Epidermal melanocyte (primary cell): ENCODE data around the gene CCDC43.
"Not testable (repeated sequence)": the region's sequence is repeated elsewhere in the genome, so short reads cannot be mapped to it uniquely, and the experiment has no call there.

Experiments
- DNase-seq: peaks from one replicate; pipeline ENCODE4 v3.0.0; 2011; ENCODE audit warnings: low spot score; ENCODE audit not compliant: insufficient read length

Gene CCDC43, protein sequence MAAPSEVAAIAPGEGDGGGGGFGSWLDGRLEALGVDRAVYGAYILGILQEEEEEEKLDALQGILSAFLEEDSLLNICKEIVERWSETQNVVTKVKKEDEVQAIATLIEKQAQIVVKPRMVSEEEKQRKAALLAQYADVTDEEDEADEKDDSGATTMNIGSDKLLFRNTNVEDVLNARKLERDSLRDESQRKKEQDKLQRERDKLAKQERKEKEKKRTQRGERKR

DNA sequence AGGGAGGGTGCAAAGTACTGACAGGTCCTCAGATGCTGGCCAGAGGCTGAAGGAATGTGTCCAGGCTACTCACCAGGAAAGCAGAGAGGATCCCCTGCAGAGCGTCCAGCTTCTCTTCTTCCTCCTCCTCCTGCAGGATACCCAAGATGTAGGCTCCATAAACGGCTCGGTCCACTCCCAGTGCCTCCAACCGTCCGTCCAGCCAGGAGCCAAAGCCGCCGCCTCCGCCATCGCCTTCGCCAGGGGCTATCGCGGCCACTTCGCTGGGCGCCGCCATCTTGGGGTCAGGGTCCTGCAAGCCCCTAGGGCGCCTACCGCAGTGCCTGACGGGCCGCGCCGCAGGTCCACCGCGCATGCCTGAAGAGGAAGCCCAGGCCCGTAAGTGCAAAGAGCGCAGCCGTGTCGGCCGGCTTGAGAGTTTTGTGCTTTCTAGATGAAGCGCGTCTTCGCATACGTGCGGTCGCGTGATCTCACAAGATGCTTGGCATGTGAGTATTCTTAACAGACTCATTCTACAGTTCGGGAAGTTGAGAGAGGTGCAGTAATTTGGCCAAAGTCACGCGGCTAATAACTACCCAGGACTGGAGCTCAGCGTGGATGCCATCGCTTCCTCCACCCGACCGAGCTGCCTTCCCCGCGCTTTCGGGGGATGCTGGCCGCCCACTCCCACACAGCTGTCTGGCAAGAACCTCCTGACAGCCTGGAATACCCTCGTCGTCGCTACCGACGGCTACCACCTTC lies at the start of gene CCDC43:
TSS of gene CCDC43 (minus strand) at position 300 of the 741 bp plus-strand sequence. CDS start at position 277, 23 bp downstream.
- peak; percentile 96 for DNase-seq

DNA sequence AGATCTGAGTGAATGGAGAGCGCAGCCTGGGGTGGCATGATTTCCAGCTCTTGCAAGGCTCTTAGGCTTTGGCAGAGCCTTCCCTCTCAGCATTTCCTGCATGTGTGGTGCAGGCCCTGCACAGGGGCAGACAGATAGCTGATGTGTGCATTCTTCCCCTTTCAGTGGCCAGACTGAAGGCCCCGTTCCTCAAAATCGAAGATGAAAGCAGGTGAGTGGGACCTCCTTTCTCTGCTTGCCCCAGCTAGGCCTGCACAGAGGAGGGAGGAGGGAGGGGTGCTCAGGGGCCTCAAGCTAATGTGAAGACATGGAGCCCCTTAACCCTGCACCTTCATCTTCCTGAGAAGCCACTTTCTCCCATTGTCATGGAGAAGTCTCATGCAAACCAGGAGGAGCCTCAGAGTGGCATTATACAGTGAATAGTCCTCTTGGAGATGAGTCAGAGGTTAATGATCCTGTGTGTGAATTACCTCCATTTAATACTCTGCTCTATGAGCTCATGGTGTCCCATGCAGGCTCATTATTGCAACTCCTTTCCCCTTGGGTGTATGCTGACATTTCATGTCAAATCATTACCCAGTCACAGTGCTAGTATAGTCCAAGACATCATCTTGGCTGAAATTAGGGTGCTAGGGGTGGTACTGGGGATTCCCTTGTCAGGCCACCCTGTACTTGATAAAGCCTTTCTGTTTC lies 48.8 kb upstream of the CCDC43 start:
- no peak for DNase-seq

DNA sequence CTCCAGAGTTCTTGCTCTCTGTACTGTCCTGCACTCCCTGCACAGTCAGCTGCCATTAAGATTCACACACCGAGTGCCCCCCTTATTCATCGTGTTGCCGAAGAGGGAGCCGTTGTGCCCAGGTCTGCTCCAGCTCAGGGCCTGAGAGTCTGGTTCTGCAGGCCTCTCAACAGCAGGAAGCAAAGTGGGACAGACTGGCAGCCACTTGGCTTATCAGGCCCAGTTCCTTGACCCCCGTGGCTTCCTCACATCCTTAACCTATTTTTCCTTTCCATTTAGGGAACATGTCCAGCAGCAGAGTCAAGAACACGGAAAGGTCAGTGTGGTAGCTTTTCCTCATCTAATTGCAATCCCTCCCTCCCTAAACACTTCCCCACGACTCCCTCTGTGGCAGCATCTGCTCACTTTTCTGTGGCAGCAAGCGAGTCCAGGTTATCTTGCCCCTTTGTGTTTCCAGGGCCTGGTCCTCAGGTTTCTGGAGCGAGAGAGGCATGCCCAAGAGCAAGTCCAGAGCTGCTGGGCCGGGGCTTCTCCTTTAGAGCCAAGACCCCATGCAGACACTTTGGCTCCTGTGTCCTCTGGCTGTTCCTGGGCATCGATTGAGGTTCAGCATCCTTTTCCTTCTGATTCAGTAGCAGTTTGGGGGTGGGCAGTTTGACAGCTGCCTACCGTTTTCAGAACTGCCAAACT lies 47.1 kb upstream of the CCDC43 start:
- no peak for DNase-seq

DNA sequence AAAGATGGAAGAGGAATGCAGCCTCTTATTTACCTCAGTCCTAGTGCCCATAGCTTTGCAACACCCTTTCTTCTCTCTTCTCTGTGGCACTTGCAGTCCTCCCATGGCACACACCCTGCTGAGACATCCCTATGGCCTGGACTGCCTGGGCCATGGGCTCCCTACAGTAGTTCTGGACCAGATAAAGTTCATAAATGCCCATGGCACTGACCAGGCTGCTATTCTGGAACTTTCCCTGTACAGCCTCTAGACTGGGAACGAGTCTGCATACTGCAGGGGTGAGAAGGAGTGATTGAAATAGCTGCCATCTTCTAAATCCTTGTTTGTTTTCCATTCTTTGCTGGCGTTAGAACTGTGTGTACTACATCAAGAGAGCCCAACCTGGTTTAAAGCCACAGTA lies 44.7 kb upstream of the CCDC43 start:
- no peak for DNase-seq

DNA sequence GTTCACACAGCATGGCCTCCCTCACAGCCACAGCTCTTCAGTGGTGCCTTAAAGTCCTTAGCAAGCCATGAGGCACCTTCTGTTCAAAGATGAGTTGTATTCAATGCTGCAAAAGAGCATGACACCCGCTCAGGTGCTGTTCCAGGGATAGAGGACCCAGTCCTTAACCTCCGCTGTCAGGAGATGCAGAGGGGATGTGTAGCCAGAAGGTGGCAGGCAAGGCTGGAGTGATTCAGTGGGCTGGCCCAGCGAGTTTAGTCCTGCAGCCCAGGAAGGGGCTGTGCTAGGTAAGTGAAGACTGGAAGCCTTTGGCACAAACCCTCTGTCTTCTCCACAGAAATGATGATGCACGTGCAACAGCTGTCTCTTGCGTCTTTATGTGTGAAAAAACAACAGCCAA lies 44.2 kb upstream of the CCDC43 start:
- DNase-seq, result no peak

DNA sequence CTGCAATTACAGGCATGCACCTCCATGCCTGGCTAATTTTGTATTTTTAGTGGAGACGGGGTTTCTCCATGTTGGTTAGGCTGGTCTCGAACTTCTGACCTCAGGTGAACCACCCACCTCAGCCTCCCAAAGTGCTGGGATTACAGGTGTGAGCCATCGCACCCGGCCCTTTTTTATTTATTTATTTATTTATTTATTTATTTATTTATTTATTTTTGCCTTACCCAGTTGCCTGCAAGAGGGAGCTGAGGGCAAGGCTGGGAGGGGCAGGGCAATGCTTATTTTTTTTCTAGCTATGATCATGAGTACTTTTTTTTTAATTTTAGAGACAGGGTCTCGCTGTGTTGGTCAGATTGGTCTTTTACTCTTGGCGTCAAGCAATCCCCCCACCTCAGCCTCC lies 36.5 kb upstream of the CCDC43 start:
- not testable (repeated sequence) for DNase-seq

DNA sequence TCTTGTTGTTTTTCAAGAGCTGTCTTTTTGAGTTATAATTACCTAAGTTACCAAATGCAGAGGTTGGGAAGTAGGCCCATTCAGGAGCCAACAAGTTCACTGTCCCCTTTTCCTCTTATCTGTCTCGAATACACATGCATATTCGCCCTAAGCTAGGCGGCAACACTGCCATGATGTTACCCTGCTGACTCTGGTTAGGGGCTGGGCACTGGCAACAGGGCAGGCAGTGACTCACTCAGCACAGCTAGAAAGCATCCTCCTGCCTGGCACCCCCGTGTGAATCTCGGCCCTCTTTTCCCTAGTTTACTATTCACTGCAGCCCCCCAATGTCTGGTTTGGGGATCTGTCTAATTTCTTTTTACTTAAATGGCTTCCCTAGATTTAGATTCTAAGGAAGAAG lies 32.7 kb upstream of the CCDC43 start:
- DNase-seq, result no peak

DNA sequence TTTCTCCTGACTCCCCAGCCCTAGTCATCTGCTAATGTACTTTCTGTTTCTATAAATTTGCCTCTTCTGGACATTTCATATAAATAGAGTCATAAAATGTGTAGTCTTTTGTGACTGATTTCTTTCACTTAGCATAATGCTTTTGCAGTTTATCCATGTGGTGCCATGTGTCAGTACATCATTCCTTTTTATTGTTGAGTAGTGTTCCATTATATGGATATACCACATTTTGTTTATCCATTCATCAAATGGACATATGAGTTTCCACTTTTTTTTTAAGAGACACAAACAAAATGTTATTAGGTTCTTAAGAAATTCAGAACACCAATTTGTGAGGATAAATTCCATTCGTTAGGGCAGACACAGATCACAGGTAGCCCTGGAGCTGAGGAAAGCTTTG lies 29.9 kb upstream of the CCDC43 start:
- no peak for DNase-seq

DNA sequence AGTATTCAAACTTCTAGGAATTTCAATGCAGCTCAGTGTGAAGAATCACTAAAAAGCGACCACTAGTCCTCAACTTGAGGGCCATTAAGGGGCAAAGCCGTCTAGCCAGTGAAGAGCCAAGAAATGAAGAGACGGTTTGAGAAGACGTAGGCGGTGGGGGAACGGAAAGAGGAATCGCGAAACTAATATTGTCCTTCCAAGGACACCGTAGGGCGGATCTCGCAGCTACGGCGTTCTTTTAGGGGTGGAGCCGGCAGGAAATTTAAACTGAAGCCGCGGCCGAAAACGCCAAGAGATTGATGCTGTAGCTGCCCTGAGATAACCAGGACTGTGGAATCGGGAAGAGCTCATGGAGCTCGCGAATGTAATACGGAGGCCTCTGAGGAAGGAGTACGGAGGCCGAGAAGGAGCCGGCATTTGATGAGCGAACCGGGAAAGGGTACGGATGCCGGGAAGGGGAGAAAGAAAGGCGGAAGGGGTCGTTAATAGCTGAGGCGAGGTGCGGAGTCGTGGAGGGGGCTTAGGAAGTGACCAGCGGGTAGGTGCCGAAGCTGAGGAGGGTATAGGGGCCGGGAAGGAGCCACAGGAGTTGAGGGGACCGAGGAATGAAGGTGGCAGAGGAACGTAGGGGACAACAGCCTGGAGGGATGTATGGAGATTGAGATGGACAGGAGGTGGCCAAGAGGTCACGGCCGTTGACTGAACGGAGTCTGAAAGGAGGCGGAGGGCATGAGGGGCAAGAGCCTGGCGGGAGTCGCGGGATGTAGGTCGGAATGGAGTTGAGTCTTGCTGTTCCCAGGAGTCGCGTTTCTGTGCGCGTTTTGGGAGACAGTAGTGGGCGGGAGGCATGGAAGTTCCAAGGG lies 19.1 kb upstream of the CCDC43 start, which contains the start of gene DBF4B:
TSS of gene DBF4B (plus strand) at position 265 of the 863 bp plus-strand sequence. CDS start at position 421, 156 bp downstream.
- peak; percentile 99 for DNase-seq

DNA sequence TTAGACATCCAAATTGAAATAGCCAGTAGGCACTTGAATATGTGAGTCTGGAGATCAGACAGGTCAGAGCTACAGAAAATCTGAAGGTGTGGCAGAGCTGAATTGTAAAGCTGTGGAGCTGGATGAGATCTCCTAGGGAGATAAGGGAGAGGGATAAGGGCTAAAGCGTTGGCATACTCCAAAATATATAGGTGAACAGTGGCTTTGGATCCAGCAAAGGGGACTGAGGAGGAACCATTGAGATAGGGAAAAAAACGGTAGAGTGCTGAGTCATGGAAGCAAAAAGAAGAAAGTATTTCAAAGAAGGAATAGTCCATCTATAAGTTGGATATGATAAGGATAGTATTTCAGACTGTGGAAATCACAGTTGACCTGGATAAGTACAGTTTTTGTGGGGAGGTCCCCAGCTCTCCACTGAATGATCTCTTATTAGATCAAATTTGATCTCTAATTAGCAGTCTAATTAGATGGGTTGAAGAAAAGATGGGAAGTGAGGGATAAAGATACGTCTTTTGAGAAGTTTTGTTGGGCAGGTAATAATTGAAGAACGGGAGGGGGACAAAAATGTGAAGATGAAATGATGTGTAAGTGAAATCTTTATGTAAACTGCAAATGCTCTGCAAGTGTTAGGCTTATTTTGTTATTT lies 18.3 kb upstream of the CCDC43 start:
- DNase-seq, result no peak

DNA sequence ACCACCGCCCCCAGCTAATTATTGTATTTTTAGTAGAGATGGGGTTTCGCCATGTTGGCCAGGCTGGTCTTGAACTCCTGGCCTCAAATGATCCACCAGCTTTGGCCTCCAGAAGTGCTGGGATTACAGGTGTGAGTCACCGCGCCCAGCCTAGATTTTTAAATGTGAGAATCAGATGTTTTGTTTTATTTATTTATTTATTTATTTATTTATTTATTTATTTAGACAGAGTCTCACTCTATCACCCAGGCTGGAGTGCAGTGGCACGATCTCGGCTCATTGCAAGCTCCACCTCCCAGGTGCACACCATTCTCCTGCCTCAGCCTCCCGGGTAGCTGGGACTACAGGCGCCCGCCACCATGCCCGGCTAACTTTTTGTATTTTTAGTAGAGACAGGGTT lies 10.7 kb upstream of the CCDC43 start:
- not testable (repeated sequence) for DNase-seq

DNA sequence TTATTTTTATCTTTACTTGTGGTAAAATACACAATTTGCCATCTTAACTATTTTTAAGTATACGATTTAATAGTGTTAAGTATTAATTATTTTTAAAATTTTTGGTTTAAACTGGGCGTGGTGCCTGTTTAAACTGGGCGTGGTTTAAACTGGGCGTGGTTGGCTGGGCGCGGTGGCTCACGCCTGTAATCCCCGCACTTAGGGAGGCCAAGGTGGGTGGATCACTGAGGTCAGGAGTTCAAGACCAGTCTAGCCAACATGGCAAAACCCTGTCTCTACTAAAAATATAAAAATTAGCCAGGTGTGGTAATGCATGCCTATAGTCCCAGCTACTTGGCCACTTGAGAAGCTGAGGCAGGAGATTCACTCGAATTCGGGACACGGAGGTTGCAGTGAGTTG lies 4.0 kb upstream of the CCDC43 start:
- DNase-seq, result no peak

DNA sequence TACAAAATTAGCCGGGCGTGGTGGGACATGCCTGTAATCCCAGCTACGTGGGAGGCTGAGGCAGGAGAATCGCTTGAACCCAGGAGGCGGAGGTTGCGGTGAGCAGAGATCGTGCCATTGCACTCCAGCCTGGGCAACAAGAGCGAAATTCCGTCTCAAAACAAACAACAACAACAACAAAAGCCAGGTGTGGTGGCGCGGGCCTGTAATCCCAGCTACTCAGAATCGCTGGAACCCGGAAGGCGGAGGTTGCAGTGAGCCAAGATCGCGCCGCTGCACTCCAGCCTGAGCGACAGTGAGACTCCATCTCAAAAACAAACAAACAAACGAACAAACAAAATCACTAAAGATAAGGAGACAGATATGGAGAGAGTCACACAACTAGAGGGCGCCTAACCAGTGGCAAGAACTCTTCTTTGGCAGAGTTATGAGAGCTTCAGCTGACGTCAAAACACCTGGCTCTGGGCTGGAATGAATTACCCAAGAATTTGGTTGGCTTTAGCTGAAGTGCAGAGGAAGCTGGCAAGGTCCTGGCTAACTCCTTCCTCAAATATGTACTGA lies 1.2 kb upstream of the CCDC43 start:
- DNase-seq, result not testable (repeated sequence)

DNA sequence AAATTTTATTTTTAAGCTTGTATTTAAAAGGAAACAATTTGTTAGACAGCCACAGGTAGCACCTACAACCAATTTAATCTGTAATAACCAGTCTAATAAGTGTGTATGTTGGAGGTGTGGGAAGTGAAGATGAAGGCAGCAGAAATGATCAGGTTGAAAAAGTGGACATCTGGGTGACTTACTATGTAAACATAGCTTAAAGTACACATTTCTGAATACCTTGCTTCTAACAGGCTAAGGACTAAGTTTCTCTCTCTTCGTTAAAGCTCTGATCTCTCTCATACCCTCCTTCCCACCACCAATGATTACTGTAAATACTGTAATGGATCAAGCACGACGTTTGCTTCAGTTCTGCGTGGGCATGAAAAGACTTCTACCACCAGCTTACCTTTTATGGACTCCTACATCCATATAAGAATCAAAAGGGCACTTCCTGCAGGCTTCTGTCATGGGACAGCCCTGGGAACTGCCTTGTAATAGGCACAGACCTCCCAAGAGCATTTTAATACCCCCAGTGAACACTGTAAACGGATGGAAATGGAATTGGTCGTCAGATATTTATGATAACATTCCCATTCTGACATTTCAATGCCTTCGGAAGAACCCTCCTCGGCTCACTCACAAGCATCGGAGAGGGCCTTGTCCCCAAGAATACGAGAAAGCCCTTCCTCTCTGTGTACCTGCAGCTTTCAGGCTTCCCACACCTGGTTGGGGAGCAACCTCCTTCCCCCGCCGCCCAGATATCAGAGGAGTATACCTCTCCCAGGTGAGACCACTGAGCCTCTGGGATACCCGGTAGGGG lies 700 bp downstream of the CCDC43 start:
- peak; percentile 18 for DNase-seq

DNA sequence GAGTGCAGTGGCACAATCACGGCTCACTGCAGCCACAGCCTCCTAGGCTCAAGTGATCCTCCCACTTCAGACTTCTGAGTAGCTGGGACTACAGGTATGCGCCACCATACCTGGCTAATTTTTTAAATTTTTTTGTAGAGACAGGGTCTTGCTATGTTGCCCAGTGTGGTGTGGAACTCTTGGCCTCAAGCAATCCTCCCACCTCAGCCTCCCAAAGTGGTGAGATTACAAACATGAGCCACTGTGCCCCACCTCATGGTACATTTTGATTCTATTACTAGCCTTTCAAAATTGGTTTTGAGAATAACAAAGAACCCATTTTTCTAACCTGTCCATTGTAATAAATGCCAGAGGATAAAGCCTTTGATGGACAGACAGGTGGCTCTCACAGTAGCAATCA lies 1.4 kb downstream of the CCDC43 start:
- no peak for DNase-seq

DNA sequence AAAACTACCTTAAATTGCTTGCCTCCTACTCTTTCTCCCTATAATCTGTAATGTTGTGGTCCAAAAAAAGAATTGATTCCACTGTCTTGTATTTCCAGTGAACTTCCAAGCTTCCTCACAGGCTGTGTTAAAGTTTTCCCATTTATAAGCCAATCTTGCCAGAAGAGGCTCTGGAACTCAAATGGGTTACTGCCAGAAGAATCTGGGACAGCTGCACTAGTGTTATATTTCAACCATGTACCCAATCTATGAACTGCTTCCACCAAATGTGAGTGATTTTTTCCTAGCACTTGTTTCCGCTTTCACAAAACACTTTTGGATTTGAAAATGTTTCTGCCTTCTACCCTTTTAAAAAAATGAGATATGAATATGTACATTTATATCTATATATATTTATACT lies 1.8 kb downstream of the CCDC43 start:
- DNase-seq, result no peak

DNA sequence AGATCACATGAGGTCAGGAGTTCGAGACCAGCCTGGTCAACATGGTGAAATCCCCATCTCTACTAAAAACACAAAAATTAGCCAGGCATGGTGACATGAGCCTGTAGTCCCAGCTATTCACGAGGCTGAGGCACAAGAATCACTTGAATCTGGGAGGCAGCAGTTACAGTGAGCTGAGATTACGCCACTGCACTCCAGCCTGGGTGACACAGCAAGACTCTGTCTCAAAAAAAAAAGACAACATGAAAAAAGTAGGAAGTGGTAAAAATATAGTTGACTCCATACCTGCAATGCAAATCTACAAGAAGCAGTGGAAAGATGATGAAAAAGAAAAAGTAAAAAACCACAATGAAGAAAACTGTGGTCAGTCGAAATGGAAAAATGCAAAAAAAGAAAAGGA lies 6.3 kb downstream of the CCDC43 start:
- DNase-seq, result not testable (repeated sequence)

DNA sequence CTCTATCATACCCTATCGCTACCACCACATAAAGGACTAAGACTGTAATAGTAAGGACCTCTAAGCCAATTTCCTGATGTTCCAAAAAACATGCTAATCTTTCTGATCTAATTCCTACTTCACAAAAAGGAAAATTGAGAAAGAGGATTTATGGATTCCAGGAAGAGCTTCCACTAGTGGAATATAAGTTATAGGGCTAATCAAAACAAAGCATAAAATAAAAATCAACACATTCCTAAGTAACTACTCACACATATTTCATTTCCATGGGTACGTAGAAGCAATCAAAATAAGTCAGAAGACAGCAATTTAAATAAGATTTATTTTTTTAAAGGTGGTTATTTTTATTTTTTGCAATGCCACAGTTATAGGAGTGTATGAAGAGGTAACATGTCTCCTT lies 12.4 kb downstream of the CCDC43 start:
- no peak for DNase-seq

DNA sequence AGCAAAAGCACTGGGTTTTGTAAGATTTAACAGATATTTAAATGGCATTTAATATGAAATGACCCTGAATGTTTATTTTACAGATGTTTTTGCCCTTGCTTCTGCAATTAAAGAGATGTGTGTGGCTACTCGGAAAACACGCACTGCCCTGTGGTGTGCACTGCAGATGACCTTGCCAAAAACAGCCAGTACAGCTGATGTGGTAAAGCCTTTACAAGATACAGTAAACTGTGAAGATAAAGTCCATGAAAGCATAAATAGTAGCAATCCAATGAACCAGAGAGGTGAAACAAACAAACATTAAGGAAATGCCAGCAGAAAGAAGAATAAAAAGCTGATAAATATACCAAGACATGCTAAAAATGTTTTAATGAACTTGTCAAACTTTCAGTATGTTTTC lies 15.7 kb downstream of the CCDC43 start:
- no peak for DNase-seq
